Activated T-cell treated with anti-CD3 and anti-CD28 coated beads for 48 hours (primary cell): Measurements from ENCODE around the gene DOK3.
A peak's percentile ranks its signal among the peaks of the same experiment; 100 is the strongest.
"Not testable (repeated sequence)": the region's sequence is repeated elsewhere in the genome, so short reads cannot be mapped to it uniquely, and the experiment has no call there.

Experiments used
- DNase-seq: peaks from one replicate; pipeline ENCODE4 v3.0.0-alpha.2; 2020; ENCODE audit warnings: low read depth

The DOK3 gene

DNA sequence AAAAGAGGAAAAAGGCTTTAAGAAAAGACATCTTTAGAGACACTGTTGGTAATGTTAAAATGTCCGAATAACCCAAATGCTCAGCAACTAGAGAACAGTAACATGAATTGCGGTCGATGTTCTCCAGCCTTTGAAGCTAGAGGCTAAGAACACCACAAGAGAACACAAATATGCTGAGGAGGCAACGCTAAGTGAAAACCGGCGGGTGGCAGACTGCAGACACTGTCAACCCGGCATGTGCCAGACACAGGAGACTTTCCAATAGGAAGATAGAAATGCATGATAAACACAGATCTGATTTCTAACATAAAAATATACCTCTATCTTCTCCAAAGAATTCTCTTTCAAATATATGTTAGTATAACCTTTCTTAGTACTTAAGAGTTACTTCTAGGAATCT is 25.5 kb upstream of the DOK3 start:
- no peak for DNase-seq

DNA sequence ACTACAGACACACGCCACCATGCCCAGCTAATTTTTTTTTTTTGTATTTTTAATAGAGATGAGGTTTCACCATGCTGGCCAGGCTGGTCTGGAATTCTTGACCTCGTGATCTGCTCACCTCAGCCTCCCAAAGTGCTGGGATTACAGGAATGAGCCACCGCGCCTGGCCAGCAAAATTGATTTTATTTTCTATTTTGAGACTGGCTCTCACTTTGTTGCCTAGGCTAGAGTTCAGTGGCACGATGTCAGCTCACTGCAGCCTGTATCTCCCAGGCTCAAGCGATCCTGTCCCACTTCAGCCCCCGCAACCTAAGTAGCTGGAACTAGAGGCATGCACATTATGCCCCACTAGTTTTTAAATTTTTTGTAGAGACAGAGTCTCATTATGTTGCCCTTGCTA is 24.8 kb upstream of the DOK3 start:
- not testable (repeated sequence) for DNase-seq

DNA sequence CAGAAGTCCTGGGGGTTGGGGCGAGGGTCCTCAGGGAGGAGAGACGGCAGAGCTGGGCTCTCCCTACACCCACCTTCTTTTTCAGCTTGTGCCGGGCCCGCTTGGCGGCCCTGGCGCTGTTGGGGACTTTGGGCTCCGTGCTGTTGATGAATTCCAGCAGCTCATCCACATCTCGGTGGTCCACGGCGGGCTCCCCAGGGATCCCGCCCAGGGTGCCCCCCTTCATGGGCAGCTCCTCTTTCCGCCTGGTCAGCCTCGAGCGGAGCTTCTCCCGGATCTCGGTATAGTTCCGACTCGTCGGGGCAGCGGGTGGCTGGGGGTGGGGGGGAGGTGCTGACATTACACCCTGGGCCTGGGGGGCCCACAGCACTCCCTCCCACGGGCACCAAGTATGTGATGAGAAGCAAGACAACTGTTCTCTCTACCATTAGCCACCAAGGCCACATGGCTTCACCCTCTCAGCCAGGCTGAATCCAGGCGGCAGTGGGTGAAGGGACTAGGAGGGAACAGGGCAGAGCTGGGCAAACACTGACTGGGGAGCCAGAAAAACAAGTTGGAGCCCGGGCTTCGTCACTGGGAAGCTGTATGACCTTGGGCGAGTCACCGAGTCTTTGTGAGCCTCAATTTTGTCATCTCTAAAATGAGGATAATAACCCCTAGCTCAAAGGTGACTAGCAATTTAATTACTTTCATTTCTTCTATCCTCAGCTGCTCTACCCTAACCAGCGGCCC is 21.7 kb upstream of the DOK3 start:
- DNase-seq, result no peak

DNA sequence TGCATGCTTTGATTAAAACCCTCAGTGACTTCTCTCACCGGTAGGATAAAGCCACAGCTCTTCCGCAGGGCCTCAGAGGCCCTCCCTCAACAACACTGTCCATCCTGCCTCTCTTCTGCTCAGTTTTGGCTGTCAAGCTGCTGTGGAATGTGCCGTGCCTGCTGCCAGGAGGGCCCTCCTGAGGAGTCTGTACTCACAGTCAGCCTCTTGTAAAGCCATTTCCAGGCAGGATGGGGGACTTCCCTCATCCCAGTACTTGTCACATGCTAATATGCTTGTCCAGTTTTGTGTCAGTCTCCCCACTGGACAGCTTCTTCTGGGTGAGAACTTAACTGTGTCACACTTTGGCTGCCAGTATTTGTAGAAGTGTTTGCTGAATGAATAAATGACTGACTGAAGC is 21.0 kb upstream of the DOK3 start:
- DNase-seq, result no peak

DNA sequence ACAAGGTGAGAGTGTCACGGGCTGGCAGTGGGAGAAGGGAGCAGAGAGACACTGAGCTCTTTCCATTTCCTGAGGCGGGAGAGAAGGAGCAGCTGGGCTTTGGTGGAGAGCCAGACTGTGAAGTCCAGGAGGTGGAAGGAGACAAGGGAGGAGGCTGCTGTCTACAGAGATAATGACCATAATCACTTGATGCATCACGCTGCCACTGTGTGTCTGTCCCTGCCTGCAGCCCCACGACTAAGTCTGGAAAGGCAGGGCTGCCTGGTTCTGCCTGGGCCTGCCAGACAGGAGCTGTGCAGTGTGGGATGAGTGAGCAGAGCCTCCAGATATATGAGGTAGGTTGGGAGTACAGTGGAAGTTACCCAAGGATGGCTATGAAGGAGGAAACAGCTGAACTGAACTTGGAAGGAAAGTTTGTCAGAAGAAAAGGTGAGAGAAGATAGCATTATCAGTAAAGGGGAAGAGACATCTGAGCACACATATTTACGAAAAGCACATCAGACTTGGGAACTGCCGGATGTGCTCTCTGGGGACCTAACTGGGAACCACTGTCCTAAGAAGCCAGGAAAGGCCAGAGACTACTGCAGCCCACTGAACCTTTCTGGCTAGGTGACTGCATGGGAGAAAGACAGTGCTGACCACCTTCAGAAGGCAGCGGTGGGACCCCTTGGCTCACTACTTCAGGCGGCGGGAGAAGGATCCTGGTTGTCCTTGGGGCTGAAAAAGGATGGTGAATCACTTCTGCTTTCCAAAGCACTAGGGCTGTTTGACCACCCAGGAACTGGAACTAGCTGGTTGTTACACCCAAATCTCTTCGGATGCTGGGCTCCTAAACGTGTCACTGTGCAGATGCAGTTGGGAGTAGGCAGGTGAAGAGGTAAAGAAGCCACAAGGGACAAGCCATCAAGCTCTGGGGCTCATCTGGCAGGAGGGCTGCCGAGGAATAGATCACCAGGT is 19.9 kb upstream of the DOK3 start:
- no peak for DNase-seq

DNA sequence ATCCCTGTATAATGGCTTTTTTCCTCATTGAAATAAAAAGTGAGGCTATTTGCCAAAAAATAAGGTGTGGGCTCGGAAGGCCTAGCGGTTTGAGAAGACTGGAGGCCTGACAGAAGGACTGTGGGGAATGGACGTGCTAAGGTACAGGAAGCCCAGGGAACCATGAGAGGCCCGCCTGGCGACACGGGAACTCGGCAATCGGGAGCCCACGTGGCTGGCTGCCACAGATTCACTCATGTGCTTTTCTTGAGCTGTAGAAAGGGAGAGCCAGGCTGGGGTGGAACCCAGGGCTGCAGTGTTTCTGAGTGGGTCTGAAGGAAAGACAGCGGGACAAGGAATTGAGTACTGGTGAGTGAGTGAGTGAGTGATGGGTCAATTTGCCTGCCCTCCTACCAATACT is 19.0 kb upstream of the DOK3 start:
- no peak for DNase-seq

DNA sequence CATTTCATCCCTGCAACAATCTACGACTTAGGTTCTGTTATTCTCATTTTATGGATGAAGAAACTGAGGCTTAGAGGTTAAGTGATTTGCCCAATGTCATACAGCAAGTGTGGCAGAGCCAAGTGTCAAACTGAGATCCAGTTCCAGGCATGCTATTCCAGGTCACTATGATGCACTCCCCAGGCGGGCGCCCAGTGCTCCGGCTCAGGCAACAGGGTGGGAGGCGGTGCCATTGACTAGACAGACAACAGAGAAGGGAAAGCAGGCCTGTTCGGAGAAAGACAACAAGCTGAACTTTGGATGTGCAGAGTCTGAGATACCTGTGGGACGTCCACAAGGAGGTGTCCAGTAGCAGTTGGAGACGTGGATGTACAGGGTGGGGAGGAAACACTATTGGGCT is 18.0 kb upstream of the DOK3 start:
- DNase-seq, result no peak

DNA sequence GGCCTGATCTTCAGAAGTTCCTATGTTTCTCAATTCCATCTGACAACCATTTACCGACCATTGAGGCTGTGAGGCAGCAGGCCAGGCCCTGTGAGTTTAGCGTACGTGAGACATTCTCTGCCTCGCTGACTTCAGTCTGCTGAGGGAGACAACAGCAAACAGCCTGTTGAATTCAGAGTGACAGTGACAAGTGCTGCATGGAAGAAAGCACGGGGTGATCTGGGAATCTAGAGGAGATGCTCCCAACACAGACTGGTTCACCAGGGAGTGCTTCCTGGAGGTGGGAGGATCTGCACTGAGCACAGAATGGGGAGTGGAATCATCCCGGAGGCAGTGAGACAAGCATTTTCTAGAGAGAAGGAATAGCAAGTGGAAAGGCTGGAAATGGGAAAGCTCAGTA is 17.2 kb upstream of the DOK3 start:
- DNase-seq, result no peak

DNA sequence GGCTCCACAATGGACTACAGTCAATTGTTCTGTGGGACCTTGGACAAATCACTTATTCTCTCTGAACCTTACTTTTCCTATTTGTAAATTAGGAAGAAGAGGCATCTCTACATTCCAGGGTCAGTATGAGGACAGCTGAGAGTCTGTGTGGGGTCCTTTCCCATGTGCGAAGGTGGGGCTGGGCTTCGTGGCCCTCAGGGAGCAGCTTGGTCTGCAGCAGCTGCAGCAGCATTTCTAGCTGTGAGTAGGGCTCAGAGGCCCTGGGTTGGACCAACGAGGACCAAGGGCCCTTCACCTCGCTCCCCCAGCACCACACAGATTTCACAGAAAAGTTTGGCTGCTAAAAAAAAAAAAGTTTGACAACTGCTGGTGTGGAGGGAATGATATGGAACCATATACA is 16.6 kb upstream of the DOK3 start:
- no peak for DNase-seq

DNA sequence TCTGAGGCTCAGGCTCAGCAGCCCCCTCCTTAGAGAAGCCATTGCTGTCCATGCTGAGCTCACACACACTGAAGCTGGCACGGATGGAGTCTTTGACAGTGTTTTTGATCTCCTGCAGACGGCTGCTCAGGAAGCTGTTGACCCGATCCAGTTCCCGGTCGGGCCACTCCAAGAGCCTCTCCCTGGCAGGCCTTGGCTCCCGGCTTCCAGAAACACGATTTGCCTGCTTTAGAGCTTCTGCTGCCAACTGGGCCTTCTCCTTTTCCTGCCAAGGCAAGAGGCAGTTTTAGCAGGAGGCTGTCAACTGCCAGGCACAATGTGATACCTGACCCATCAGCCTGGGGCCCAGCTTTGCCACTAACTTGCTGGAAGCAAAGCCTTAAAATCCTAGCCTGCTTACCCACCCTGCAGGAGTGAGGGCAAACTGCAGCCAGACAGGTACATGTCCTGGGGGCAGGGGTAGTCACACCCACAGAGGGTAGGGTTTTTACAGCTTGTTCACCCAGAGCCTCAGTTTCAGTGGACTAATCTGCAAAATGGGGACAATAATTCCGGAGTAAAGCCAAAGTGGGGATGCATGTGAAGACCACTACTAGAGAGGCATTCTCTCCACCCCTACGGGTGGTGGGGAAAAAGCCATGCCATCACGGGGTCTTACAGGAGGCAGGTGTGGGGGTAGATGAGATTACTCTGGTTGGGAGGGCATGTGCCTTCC is 15.5 kb upstream of the DOK3 start:
- no peak for DNase-seq

DNA sequence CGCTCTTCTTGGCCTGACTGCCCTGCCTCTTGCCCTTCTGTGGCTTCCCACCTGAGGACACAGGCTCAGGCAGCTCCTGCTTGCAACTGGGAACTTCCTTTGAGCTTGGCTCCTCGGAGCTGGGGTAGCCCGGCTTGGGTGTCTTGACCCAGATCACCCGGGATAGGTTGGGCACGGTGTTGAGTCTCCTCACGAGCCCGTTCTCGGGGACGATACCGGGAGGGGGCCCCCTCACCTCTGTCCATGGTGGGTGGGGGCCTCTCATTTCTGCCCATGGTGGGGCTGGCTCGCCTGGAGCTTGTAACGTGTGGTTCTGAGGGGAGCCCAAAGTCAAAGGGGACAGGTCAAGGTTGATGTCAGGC is 14.9 kb upstream of the DOK3 start:
- DNase-seq, result no peak

DNA sequence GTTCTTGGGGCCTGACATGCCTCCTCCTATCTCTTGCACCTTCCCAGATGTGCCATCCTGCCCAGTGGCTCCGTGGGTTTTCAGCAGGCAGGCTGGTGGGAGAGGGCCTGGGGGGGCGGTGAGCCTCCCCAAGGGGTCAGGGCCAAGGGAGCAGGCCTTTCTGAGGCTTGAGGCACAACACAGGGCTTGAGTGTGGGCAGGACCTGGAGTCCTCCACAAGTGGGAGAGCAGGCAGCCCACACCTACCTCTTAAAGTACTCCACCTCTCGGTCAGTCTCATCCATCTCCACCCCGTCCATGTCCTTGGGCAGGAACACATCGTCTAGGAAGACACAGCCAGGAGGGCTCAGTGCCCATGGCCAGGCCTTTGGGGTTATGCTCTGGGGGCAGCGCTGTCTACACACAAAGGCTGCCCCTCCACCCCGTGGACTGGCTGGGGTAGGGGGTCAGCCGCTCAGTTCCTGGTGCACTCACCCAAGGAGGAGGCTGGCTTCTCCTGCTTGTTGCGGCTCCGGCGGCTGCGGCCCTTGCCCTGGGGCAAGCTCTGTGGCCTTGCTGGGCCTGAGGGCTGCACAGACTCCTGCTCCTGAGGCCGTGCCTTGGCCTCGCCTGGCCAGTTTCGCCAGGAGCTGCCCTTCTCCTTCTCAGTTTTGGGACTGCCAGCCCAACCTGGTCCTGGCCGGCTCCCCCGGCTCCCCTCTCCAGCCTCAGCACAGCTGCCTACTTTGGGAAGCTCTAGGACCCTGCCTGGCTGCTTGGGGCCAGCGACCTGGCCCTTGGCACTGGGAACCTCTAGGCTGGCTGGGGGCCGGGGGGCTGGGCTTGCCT is 14.3 kb upstream of the DOK3 start:
- no peak for DNase-seq

DNA sequence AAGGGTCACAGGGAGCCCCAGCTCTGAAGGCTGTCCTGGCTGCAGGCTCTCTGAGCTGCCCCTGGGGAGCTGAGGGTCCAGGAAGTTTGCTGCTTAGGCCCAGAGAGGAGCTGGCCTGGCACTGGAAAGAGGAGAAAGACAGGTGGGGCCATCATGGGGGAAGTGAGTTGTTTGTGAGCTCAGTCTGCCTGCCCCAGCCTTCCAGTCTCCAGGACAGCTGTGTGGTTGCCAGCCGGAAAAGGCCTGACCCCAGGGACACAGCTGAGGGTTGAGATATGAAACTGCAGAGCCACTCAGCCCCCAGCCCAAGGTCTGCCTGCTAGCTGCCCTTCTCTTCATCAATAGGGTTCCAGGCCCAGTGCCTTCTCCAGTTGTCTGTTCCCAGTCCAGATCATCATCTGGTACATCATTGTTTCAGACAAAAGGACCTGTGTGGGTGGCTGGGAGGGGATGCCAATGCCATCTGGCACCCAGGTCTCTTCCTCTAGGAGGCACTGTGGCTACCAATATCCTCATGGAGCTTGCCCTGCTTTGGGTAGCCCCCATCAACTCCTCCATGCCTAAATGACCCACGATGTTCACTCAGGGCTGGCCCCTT is 11.4 kb upstream of the DOK3 start:
- DNase-seq, result no peak

DNA sequence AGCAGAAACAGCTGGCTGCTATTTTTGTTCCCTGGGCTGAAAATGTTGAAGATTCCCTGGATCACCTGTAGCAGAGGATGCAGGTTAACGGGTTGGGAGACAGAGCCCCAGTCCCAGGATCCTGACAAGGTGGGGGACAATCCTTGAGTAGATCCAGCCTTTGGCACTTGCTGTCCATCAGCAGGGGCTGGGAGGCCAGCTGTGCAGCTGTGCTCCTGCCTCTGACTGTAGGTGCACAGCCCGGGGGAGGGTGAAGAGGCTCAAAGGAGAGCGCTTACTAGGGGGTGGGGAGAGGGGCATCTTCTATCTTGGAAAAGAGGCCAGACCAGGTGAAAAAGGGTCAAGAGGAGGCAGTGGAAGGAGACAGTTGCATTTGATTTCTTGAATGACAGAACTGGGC is 10.6 kb upstream of the DOK3 start:
- DNase-seq, result no peak

DNA sequence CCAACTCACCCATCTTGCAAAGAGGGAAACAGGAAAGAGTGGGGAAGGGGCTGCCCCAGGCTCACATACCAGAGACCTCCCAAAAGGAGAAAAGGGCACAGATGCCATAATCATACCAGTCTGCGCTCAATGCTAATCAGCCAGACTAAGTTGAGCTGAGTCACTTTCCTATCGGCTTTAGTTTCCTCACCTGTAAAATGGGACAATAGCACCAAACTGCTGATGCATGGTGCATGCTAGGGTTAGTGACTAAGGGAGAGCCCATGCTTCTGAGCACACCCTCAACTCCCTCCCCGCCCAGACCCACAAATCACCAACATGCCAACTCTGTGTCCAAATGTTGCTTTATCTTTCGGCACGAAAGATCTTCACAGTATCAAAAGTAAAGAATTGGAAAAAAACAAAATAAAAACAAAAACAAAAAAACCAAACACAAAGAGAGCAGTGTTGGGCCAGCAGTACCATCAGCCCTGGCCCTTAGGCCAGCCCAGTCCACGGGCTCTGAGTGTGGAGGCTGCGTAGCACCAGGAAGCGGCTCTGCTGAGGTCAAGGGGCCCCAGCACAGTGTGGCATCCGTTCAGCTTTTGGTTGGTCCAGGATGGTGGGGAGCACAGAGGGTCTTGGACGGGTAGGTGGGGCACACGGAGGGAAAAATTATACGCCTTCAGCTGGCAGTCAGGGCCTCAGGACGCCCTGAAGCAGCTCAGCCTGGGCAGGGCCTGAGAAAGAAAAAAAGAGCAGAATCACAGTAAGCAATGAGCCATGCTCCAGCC is 10.0 kb upstream of the DOK3 start:
- no peak for DNase-seq

DNA sequence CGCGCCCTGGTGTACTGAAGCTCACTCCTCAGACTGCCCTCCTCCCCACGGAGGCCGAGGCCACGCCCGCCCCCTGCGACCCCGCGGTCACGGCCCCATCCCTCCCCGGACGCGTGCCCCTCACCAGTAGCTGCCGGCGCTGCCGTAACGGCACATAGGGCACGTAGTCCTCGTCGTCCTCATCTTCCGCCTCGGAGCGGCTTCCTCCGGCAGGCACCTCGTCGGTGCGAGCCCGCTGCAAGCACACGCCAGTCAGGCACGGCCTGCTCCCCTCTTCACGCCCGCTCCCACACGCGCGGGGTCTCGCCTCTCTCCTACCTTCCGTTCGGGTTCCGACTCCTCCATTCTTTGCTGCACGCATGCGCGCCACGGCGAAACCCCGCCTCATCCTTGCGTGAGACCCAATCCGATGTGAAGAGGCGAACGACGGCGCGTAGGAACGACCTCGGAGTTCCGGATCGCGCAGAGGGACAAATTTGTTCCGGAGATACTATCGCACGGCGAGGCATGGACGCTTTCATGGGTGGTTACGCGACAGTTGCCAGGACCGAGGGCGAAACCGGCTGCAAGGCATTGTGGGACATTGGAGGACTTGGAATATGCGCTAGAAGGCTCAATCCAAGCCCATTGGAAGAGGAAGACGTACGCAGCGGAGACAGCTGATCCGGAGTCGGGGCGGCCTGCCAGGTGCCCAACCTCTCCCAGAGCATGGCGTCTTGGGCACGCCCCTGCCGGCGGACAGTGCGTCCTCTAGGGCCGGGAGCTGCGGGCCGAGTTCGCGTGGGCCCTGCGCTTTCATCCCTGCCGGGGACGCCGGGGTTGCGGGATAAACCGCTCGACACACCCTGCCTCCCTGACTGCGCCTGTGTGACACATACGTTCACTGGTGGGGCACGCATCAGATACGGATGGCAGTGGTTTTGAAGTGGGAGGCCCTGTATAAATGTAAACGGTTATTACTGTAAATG is 7.3 kb upstream of the DOK3 start, which contains the start of gene DDX41:
DDX41 (minus strand) TSS at position 361 of the 968 bp plus-strand sequence; CDS start at position 345, 16 bp downstream.
- DNase-seq, result peak; percentile 94

DNA sequence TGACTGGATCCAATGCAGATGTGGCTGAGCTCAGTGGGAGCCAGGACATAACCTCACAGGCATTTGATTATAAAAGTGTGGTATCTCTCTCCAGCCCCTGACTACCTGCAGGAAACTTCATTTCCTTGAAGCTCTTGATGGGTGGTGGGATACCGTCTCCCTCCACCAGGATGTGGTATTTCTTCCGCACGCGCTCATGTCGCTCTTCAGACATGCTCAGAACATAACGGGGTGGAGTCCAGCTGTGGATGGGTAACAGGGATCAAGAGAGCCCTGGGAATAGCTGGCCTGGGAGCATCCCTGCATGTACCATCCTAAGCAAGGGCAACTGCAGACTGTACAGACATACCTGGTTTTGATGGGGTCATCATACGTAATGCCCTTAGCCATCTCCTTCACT is 6.0 kb upstream of the DOK3 start:
- DNase-seq, result no peak

DNA sequence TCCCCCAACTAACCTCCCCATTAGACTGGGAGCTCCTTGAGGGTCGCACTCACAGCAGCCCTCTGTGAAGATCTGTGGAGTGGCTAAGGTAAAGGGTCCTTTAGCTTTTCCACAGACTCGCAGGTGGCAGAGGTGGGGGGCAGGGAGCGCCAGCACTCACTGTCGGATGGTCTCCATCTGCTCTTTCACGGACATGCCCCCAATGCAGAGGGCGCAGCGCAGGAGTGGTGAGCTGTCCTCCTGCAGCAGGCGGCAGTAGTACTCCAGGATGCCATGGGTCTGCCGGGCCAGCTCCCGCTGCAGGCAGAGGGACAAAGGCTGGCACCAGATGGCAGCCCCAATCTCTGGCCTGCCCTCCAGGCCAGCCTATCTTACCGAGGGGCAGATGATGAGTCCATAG is 4.9 kb upstream of the DOK3 start:
- DNase-seq, result no peak

DNA sequence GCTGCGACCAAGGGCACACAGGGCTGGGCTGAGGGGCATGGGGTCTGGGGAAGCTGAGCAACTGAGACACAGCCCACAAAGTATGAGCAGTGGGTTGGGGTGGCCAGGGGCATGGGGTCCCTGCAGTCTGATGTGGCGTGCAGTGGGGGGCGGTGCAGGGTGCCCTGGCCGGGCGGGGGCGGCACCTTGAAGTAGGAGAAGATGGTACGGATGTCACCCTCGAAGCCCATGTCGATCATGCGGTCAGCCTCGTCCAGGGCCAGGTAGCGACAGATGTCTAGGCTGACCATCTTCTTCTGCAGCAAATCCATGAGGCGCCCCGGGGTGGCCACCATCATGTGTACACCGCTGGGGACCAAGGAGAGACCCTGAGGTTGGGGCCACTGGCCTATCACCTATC is 3.9 kb upstream of the DOK3 start:
- DNase-seq, result no peak
